Glomerular endothelial cell (primary cell): ENCODE measurements around the gene HYAL3. TPM values are rescaled to one million over a fixed set of nuclear protein-coding genes. Genes with fewer than 3 reads are reported as not detected.

Experiments used
- total RNA-seq: library from RNA; depleted of rRNA; stranded (reverse); fragments of >200 nt; gene quantifications from 2 replicates; pipeline ENCODE4 v1.2.3, GENCODE V29; 2015

The HYAL3 gene
- total RNA-seq, 1 donor from 2014 or later: 7.6 TPM

Other genes starting within 250 kb of the HYAL3 start
- 63.9 and 151 TPM in 2 replicates for gene RBM5, start 210.5 kb downstream of the HYAL3 start, total RNA-seq
- gene SEMA3F, start 144.1 kb downstream of the HYAL3 start, total RNA-seq: 95.6 and 106 TPM in 2 replicates
- not detected in 2 replicates for gene GNAT1, start 107.8 kb downstream of the HYAL3 start, total RNA-seq
- not detected in 2 replicates for gene SLC38A3, start 94.1 kb downstream of the HYAL3 start, total RNA-seq
- gene GNAI2, start 63.2 kb downstream of the HYAL3 start, total RNA-seq: 893 and 1,142 TPM in 2 replicates
- gene SEMA3B, start 30.3 kb downstream of the HYAL3 start, total RNA-seq: 0.34 and 2.2 TPM in 2 replicates
- gene LSMEM2, start 20.3 kb downstream of the HYAL3 start, total RNA-seq: not detected in 2 replicates
- gene IFRD2, start 7.0 kb downstream of the HYAL3 start, total RNA-seq: 60.3 and 72.4 TPM in 2 replicates
- gene NAA80, start within 50 bp of the HYAL3 start, total RNA-seq: 11.8 and 14.0 TPM in 2 replicates
- gene HYAL1, start 4.2 kb upstream of the HYAL3 start, total RNA-seq: 0.73 and 1.2 TPM in 2 replicates
- 676 and 849 TPM in 2 replicates for gene HYAL2, start 23.3 kb upstream of the HYAL3 start, total RNA-seq
- 28.0 and 85.3 TPM in 2 replicates for gene TUSC2, start 28.8 kb upstream of the HYAL3 start, total RNA-seq
- 23.8 and 40.5 TPM in 2 replicates for gene RASSF1, start 41.4 kb upstream of the HYAL3 start, total RNA-seq
- 0.12 and 0.44 TPM in 2 replicates for gene ZMYND10, start 46.3 kb upstream of the HYAL3 start, total RNA-seq
- 20.9 and 22.7 TPM in 2 replicates for gene NPRL2, start 51.4 kb upstream of the HYAL3 start, total RNA-seq
- 16.2 and 19.8 TPM in 2 replicates for gene CYB561D2, start 51.5 kb upstream of the HYAL3 start, total RNA-seq
- 67.2 and 77.0 TPM in 2 replicates for gene TMEM115, start 60.1 kb upstream of the HYAL3 start, total RNA-seq
- gene CACNA2D2, start 204.2 kb upstream of the HYAL3 start, total RNA-seq: 0.10 TPM in 1 of 2 replicates, not detected in the other